ENCODE measurements around the gene TCF25. TPM values are rescaled to one million over a fixed set of nuclear protein-coding genes. Genes with fewer than 3 reads are reported as not detected.

The TCF25 gene
- total RNA-seq, 5 donors from 2014 or later (not counting 1 experiment from before 2014, with no cell fraction given), result 289 to 400 (median 322) TPM

DNA sequence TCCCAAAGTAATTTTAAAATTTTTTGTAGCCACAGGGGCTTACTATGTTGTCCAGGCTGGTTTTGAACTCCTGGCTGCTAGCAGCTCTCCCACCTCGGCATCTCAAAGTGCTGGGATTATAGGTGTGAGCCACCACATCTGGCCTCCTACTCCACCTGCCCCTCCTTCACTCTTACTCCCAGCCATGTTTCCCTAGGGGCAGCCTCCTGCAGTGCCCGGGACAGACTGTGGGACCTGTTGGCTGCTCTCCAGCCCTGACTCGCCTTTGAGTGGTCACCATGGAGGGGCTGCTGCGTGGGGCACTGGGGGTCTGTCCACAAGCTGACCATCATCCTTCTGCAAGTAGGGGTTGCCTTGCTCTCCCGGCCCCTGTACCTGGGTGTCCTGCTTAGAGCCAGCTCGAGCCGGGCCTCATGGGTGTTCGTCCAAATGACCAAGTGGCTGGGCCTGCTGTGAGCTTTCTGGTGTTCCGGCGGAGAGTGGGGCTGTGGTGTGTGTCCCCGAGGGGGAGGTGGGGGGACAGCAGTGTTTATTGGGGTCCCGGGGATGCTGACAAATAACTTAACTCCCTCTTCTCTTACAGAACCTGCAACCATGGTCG is 28.6 kb upstream of the TCF25 start:
- Histone ChIP-seq H3K9me3 (no peaks in the 10 kb centered on the region), H3K4me1 (ENCODE audit: control insufficient read depth in 1 of 2, extremely low read depth in 1 of 2, insufficient read depth in 2 of 2, low read length in 2 of 2) (peaks cover 2 to 23% of the 10 kb centered on the region in 2 experiments), H3K4me3 (ENCODE audit: control insufficient read depth in 1 of 2, extremely low read depth in 1 of 2, low read length in 1 of 2) (no peak overlapping the region), H3K27me3 (replicated peaks in 1 of 2; ENCODE audit: control insufficient read depth in 2 of 2, extremely low read depth in 1 of 2, insufficient read depth in 2 of 2, low read length in 1 of 2) (peaks cover 0 to 7% of the 10 kb centered on the region in 2 experiments), H3K27ac (ENCODE audit: low read length) (no peak overlapping the region), H3K36me3 (ENCODE audit: control insufficient read depth in 2 of 2, extremely low read depth in 1 of 2, insufficient read depth in 1 of 2, low read length in 1 of 2) (no peaks in the 10 kb centered on the region)
- POLR2A ChIA-PET, result interaction anchor here in 1 of 2 donors (0.6 kb wide), 1 partner anchor 179 kb away, joined by 4 read pairs; no protein-coding TSS in a partner anchor
- DNase-seq (no peak), ATAC-seq (replicated peaks in 1 of 4) (no peak)
- Mint-ChIP-seq H3K4me3 (peak overlapping the region in 1 of 3 donors; percentile 54), H3K36me3 (no peaks in the 10 kb centered on the region), H3K9me3 (no peaks in the 10 kb centered on the region), H3K27ac (no peak overlapping the region), H3K27me3 (no peaks in the 10 kb centered on the region), H3K4me1 (peaks cover 11 to 21% (median 12%) of the 10 kb centered on the region in 3 donors)
- CTCF ChIA-PET, result no interaction called here
- 91% methylated on average over 4 of the region's 13 CpGs for WGBS (ENCODE audit: insufficient coverage)

DNA sequence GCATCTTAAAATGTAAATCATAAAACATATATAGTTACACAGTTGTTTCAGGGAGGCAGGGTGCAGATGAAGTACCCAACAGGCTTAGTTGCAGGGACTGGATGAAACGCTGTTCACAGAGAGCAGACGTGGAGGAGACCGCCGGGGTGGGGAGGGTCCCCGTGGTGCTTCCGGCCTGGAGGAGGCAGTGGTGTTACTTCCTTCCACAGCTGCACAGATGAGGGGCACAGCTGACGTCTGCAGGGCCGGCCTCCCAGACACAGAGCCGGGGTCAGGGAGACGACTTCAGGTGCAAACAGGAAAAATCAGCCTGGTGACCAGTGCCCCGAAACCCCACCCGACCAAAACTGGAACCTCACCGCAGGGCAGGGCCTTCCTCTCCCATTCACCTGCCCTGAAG is 28.0 kb upstream of the TCF25 start:
- H3K4me1 ChIP-seq (ENCODE audit: control insufficient read depth in 1 of 2, extremely low read depth in 1 of 2, insufficient read depth in 2 of 2, low read length in 2 of 2), result peaks cover 2 to 23% of the 10 kb centered on the region in 2 experiments
- H3K36me3 Mint-ChIP-seq, result no peaks in the 10 kb centered on the region
- no peaks in the 10 kb centered on the region for H3K9me3 Mint-ChIP-seq
- H3K4me3 Mint-ChIP-seq, result peak overlapping the region in 2 of 3 donors; percentile 17 to 54
- ChIA-PET POLR2A (no interaction called here), CTCF (no interaction called here)
- peak overlapping the region; percentile 6 to 15 for H3K27ac Mint-ChIP-seq
- ATAC-seq (replicated peaks in 1 of 4) (peak; percentile 48 to 88 (median 63)), DNase-seq (peak in 22 of 35 experiments; percentile 10 to 49 (median 31))
- H3K4me1 Mint-ChIP-seq, result peaks cover 11 to 21% (median 12%) of the 10 kb centered on the region in 3 donors
- 15% methylated on average over 13 of the region's 13 CpGs for WGBS (ENCODE audit: insufficient coverage)
- H3K27me3 Mint-ChIP-seq, result no peaks in the 10 kb centered on the region
- H3K4me3 ChIP-seq (ENCODE audit: control insufficient read depth in 1 of 2, extremely low read depth in 1 of 2, low read length in 1 of 2), result peak overlapping the region in 1 of 2 donors; percentile 5
- no peaks in the 10 kb centered on the region for H3K36me3 ChIP-seq (ENCODE audit: control insufficient read depth in 2 of 2, extremely low read depth in 1 of 2, insufficient read depth in 1 of 2, low read length in 1 of 2)
- H3K9me3 ChIP-seq, result no peaks in the 10 kb centered on the region
- no peak overlapping the region for H3K27ac ChIP-seq (ENCODE audit: low read length)
- peaks cover 0 to 7% of the 10 kb centered on the region in 2 experiments for H3K27me3 ChIP-seq (replicated peaks in 1 of 2; ENCODE audit: control insufficient read depth in 2 of 2, extremely low read depth in 1 of 2, insufficient read depth in 2 of 2, low read length in 1 of 2)

DNA sequence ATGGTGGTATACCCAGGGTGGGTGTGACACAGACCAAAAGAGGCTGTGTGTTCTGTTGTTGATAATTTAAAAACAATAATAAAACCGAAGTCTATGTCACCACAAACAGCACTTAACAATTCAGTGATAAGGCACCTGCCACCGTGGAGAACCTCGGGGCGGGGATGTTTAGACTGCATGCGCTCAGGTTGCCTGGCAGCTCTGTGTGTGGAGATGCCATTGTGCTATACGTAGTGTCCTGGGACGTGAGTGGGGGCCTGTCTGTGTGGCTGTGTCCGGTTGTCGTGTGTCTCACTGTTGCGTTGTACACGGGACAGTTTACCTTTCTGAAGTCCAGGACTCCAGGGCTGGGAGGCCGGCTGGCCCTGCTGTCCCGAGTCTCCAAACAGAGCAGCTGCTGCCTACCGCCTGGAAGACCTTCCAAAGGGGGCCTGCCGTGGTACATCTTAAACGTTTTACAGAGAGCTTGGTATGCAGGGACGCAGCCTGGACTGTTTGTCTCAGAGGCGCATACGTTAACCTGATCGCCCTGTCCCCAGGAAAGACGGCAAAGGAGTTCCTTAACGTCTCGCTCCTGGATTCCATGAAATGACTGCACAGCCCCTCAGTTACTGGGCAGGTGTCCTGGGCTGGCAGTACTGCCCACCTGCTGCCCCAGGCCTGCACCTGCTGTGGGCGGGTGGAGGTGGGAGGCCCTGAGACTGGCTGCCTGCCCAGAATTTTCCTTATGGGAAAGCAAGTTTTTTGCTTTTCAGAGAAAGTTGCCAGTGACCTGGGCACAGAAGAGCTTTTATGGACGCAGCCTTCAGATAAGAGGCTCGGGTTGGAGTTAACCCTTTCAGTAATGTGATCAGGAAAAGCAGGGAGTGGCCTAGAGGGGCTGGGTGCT is 26.1 kb upstream of the TCF25 start:
- DNase-seq (no peak), ATAC-seq (replicated peaks in 1 of 4) (no peak)
- H3K4me1 Mint-ChIP-seq, result peaks cover 8 to 14% (median 11%) of the 10 kb centered on the region in 3 donors
- H3K4me3 Mint-ChIP-seq, result peak overlapping the region in 1 of 3 donors; percentile 28
- H3K9me3 Mint-ChIP-seq, result no peaks in the 10 kb centered on the region
- no peak overlapping the region for H3K27ac ChIP-seq (ENCODE audit: low read length)
- no peaks in the 10 kb centered on the region for H3K36me3 ChIP-seq (ENCODE audit: control insufficient read depth in 2 of 2, extremely low read depth in 1 of 2, insufficient read depth in 1 of 2, low read length in 1 of 2)
- POLR2A ChIA-PET, result interaction anchor here in 1 of 2 donors (0.5 kb wide), 1 partner anchor 635 kb away, joined by 12 read pairs; no protein-coding TSS in a partner anchor
- CTCF ChIA-PET, result no interaction called here
- H3K9me3 ChIP-seq, result no peaks in the 10 kb centered on the region
- peaks cover 0 to 7% of the 10 kb centered on the region in 2 experiments for H3K27me3 ChIP-seq (replicated peaks in 1 of 2; ENCODE audit: control insufficient read depth in 2 of 2, extremely low read depth in 1 of 2, insufficient read depth in 2 of 2, low read length in 1 of 2)
- WGBS (ENCODE audit: insufficient coverage), result 89% methylated on average over 21 of the region's 26 CpGs
- H3K27me3 Mint-ChIP-seq, result no peaks in the 10 kb centered on the region
- H3K4me1 ChIP-seq (ENCODE audit: control insufficient read depth in 1 of 2, extremely low read depth in 1 of 2, insufficient read depth in 2 of 2, low read length in 2 of 2), result peaks cover 2 to 12% of the 10 kb centered on the region in 2 experiments
- no peak overlapping the region for H3K4me3 ChIP-seq (ENCODE audit: control insufficient read depth in 1 of 2, extremely low read depth in 1 of 2, low read length in 1 of 2)
- no peaks in the 10 kb centered on the region for H3K36me3 Mint-ChIP-seq
- no peak overlapping the region for H3K27ac Mint-ChIP-seq

DNA sequence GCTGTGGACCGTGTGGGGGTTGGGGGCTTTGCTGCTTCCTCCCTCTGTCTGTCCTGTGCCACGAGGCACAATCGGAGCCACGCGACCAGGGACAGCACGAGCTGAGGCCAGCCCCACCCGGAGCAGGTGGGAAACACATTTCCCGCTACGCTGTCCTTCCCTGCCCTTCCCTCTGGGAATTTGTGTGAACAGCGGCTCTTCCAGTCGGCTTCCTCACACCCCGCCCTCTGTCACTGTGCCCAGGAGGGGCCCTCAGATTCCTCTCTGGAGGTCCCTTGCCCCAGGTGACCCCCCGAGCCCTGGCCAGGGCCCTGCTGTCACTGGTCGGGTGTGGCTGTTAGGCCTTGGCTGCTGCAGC is 25.5 kb upstream of the TCF25 start:
- Mint-ChIP-seq H3K27me3 (no peaks in the 10 kb centered on the region), H3K36me3 (no peaks in the 10 kb centered on the region), H3K4me1 (peaks cover 8 to 12% (median 11%) of the 10 kb centered on the region in 3 donors), H3K27ac (no peak overlapping the region), H3K9me3 (no peaks in the 10 kb centered on the region), H3K4me3 (no peak overlapping the region)
- DNase-seq (no peak), ATAC-seq (replicated peaks in 1 of 4) (no peak)
- Histone ChIP-seq H3K27ac (ENCODE audit: low read length) (no peak overlapping the region), H3K36me3 (ENCODE audit: control insufficient read depth in 2 of 2, extremely low read depth in 1 of 2, insufficient read depth in 1 of 2, low read length in 1 of 2) (no peaks in the 10 kb centered on the region), H3K4me1 (ENCODE audit: control insufficient read depth in 1 of 2, extremely low read depth in 1 of 2, insufficient read depth in 2 of 2, low read length in 2 of 2) (peaks cover 2 to 12% of the 10 kb centered on the region in 2 experiments), H3K9me3 (no peaks in the 10 kb centered on the region), H3K4me3 (ENCODE audit: control insufficient read depth in 1 of 2, extremely low read depth in 1 of 2, low read length in 1 of 2) (no peak overlapping the region), H3K27me3 (replicated peaks in 1 of 2; ENCODE audit: control insufficient read depth in 2 of 2, extremely low read depth in 1 of 2, insufficient read depth in 2 of 2, low read length in 1 of 2) (peaks cover 0 to 7% of the 10 kb centered on the region in 2 experiments)
- POLR2A ChIA-PET, result no interaction called here
- CTCF ChIA-PET, result no interaction called here
- 90% methylated on average over 11 of the region's 14 CpGs for WGBS (ENCODE audit: insufficient coverage)

DNA sequence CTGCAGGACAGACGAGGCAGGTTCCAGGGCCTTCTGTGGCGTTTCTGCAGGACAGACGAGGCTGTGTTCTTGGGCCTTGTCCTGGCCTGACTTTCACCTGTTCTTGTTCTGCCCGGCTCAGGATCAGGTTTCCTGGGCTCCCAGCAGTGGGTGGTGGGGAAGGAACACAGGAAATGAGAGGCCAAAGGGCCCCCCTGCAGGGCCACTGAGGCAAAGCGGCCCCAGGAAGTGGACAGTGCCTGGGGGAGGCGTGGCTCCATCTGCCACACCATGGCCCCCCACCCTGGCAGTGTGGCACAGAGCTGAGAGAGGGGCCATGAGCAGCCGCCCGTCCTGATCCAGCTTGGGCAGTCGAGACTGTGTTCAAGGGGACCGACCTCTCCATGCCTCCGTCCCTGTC is 24.4 kb upstream of the TCF25 start:
- H3K9me3 Mint-ChIP-seq, result no peaks in the 10 kb centered on the region
- Histone ChIP-seq H3K27ac (ENCODE audit: low read length) (no peak overlapping the region), H3K4me3 (ENCODE audit: control insufficient read depth in 1 of 2, extremely low read depth in 1 of 2, low read length in 1 of 2) (no peak overlapping the region), H3K27me3 (replicated peaks in 1 of 2; ENCODE audit: control insufficient read depth in 2 of 2, extremely low read depth in 1 of 2, insufficient read depth in 2 of 2, low read length in 1 of 2) (peaks cover 0 to 4% of the 10 kb centered on the region in 2 experiments), H3K36me3 (ENCODE audit: control insufficient read depth in 2 of 2, extremely low read depth in 1 of 2, insufficient read depth in 1 of 2, low read length in 1 of 2) (no peaks in the 10 kb centered on the region), H3K9me3 (no peaks in the 10 kb centered on the region), H3K4me1 (ENCODE audit: control insufficient read depth in 1 of 2, extremely low read depth in 1 of 2, insufficient read depth in 2 of 2, low read length in 2 of 2) (peaks cover 2 to 12% of the 10 kb centered on the region in 2 experiments)
- ChIA-PET POLR2A (no interaction called here), CTCF (no interaction called here)
- no peak for DNase-seq
- no peak for ATAC-seq (replicated peaks in 1 of 4)
- WGBS (ENCODE audit: insufficient coverage), result 88% methylated on average over 11 of the region's 11 CpGs
- H3K27me3 Mint-ChIP-seq, result no peaks in the 10 kb centered on the region
- no peak overlapping the region for H3K27ac Mint-ChIP-seq
- peaks cover 8 to 12% (median 11%) of the 10 kb centered on the region in 3 donors for H3K4me1 Mint-ChIP-seq
- H3K4me3 Mint-ChIP-seq, result no peak overlapping the region
- H3K36me3 Mint-ChIP-seq, result no peaks in the 10 kb centered on the region

DNA sequence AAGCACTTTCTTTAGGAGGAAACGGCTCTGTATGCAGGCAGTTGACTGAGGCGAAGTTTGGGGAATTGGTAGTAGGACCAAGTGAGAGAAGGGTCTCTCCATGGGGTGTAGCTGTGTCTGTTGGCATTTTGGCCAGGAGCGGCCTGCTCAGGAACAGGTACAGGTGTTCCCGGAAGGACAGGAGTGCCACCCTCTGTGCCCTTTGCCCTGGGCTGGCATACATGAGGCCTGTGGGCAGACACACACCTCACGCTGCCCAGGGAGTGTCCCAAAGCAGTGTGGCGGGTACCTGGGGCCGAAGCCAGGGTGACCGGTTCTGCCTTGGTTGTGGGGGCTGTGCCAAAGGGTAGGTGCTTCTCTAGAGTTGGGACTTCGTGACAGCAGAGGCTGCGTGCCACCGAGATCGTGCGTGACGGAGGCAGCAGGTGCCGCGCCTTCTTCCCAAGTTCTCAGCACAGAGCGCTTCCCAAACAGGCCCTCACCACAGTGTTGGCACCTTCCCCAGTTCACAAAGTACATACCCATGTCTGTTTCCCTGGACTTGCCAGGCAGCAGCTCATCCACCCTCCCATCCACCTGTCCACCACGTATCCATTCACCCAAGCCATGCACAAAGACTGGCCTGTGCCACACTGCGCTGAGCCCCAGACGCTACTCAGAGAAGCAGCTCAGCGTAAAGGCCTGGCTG is 19.9 kb upstream of the TCF25 start:
- peaks cover 0 to 7% of the 10 kb centered on the region in 2 experiments for H3K27me3 ChIP-seq (replicated peaks in 1 of 2; ENCODE audit: control insufficient read depth in 2 of 2, extremely low read depth in 1 of 2, insufficient read depth in 2 of 2, low read length in 1 of 2)
- no peak for DNase-seq
- ATAC-seq (replicated peaks in 1 of 4), result no peak
- no peak overlapping the region for H3K27ac ChIP-seq (ENCODE audit: low read length)
- H3K4me1 Mint-ChIP-seq, result no peaks in the 10 kb centered on the region
- no peak overlapping the region for H3K27ac Mint-ChIP-seq
- no peaks in the 10 kb centered on the region for H3K4me1 ChIP-seq (ENCODE audit: control insufficient read depth in 1 of 2, extremely low read depth in 1 of 2, insufficient read depth in 2 of 2, low read length in 2 of 2)
- CTCF ChIA-PET, result interaction anchor here in 1 of 2 donors (0.5 kb wide), 1 partner anchor 17 kb away, joined by 3 read pairs; no protein-coding TSS in a partner anchor
- H3K27me3 Mint-ChIP-seq, result no peaks in the 10 kb centered on the region
- no peaks in the 10 kb centered on the region for H3K9me3 ChIP-seq
- H3K36me3 ChIP-seq (ENCODE audit: control insufficient read depth in 2 of 2, extremely low read depth in 1 of 2, insufficient read depth in 1 of 2, low read length in 1 of 2), result no peaks in the 10 kb centered on the region
- no peak overlapping the region for H3K4me3 ChIP-seq (ENCODE audit: control insufficient read depth in 1 of 2, extremely low read depth in 1 of 2, low read length in 1 of 2)
- no peaks in the 10 kb centered on the region for H3K9me3 Mint-ChIP-seq
- POLR2A ChIA-PET, result interaction anchor here in 1 of 2 donors (1.0 kb wide), 1 partner anchor 10 kb away, joined by 3 read pairs; no protein-coding TSS in a partner anchor
- H3K36me3 Mint-ChIP-seq, result no peaks in the 10 kb centered on the region
- 93% methylated on average over 19 of the region's 21 CpGs for WGBS (ENCODE audit: insufficient coverage)
- H3K4me3 Mint-ChIP-seq, result no peak overlapping the region

All from T-cell (primary cell).